Stomach (tissue), 4 donors: ENCODE results near the gene PPM1G.

ENCODE experiments used
- CTCF ChIP-seq, 7 experiments: fragments of 450-650 bp in 4 of 7; fragments of 200-600 bp in 3 of 7; sonication (generic) in 3 of 7; IDR thresholded peaks; one replicate each; pipeline ENCODE4 v1.5.1; 2016 to 2019; ENCODE audit warnings: antibody characterized with exemption in 7 of 7, control low read depth in 2 of 7, mild to moderate bottlenecking in 1 of 7
- EP300 ChIP-seq: sonication (generic); formaldehyde crosslinking; IDR thresholded peaks from one replicate; pipeline ENCODE4 v1.6.1; 2017; ENCODE audit warnings: antibody characterized with exemption
- POLR2A ChIP-seq, 4 donors: fragments of 450-650 bp; IDR thresholded peaks; one replicate each; pipeline ENCODE4 v1.6.1; 2016; ENCODE audit warnings: antibody characterized with exemption in 4 of 4, control low read depth in 2 of 4, mild to moderate bottlenecking in 1 of 4, moderate library complexity in 1 of 4
- POLR2AphosphoS5 ChIP-seq, 3 donors: sonication (generic); formaldehyde crosslinking; IDR thresholded peaks; one replicate each; pipeline ENCODE4 v1.6.1; 2016; ENCODE audit warnings: antibody characterized with exemption in 3 of 3

- no peak for TF ChIP-seq POLR2AphosphoS5 (IDR thresholded peaks at IDR 0.05)
- TF ChIP-seq CTCF (IDR thresholded peaks at IDR 0.05): no peak
- TF ChIP-seq POLR2A (IDR thresholded peaks at IDR 0.05): no peak
- TF ChIP-seq EP300: no peak
These were observed 36.5 kb downstream of the PPM1G start for GRCh38 chr2:27372937-27373336.
